ENCODE results near the gene RER1. TPM values are rescaled to one million over a fixed set of nuclear protein-coding genes. Genes with fewer than 3 reads are reported as not detected.

The RER1 gene
- total RNA-seq, 1 experiment from 2014 or later, result 110 TPM

- TF ChIP-seq CTCF (conservative IDR thresholded peaks at IDR 0.05), result no peak
- Histone ChIP-seq H3K14ac (ENCODE audit: insufficient read depth, low read length) (no peak overlapping the region), H2BK12ac (ENCODE audit: insufficient read length, low read depth, low read length) (no peak overlapping the region), H2AK5ac (ENCODE audit: insufficient read length, low read length) (no peak overlapping the region), H3K79me1 (ENCODE audit: insufficient read depth, low read depth, low read length, poor library complexity, severe bottlenecking) (no peaks in the 10 kb centered on the region), H2BK15ac (ENCODE audit: low read depth, low read length) (no peak overlapping the region), H4K20me1 (ENCODE audit: control insufficient read depth, insufficient read depth, insufficient read length) (no peaks in the 10 kb centered on the region), H3K9me3 (ENCODE audit: control insufficient read depth, low read depth, low read length) (no peaks in the 10 kb centered on the region), H3K56ac (ENCODE audit: insufficient read length, low read depth, low read length) (no peak overlapping the region), H3K4me2 (ENCODE audit: insufficient read depth, insufficient read length, low read length) (no peak overlapping the region), H4K91ac (ENCODE audit: insufficient read length, low read depth, low read length) (no peak overlapping the region), H3K79me2 (ENCODE audit: insufficient read depth, low read length) (no peaks in the 10 kb centered on the region), H3K23me2 (ENCODE audit: insufficient read length, low read depth, low read length, poor library complexity, severe bottlenecking) (no peaks in the 10 kb centered on the region), H2BK20ac (ENCODE audit: low read depth, low read length, poor library complexity, severe bottlenecking) (no peak overlapping the region), H2BK5ac (ENCODE audit: insufficient read length, low read length) (no peak overlapping the region), H3K23ac (ENCODE audit: insufficient read length, low read depth, low read length) (no peak overlapping the region), H4K8ac (replicated peaks; ENCODE audit: insufficient read length, low read depth, low read length) (no peak overlapping the region), H3K27ac (ENCODE audit: insufficient read length, low read depth, low read length) (no peak overlapping the region), H4K5ac (ENCODE audit: insufficient read length, low read depth, low read length) (no peak overlapping the region), H3T11ph (ENCODE audit: low read length) (no peak overlapping the region), H2BK120ac (ENCODE audit: low read depth, low read length, poor library complexity, severe bottlenecking) (no peak overlapping the region), H3K27me3 (ENCODE audit: insufficient read depth, low read length) (no peaks in the 10 kb centered on the region), H3K4me1 (ENCODE audit: insufficient read depth, low read length) (no peaks in the 10 kb centered on the region), H2AFZ (ENCODE audit: low read length) (no peak overlapping the region), H3K9ac (ENCODE audit: extremely low read depth, insufficient read length, low read length) (no peak overlapping the region), H3K4ac (ENCODE audit: low read depth, low read length) (no peak overlapping the region), H3K18ac (ENCODE audit: insufficient read length, low read depth, low read length) (no peak overlapping the region)
- Mint-ChIP-seq H3K27ac (peak overlapping the region in 2 of 3 experiments; percentile 36 to 57; a peak in 2 of 7 replicates), H3K27me3 (ENCODE audit: low read depth) (no peaks in the 10 kb centered on the region; the same call in 1 of the 2 replicates), H3K4me1 (no peaks in the 10 kb centered on the region), H3K36me3 (ENCODE audit: insufficient read depth in 1 of 3, low read depth in 3 of 3) (peaks cover 10 to 87% (median 75%) of the 10 kb centered on the region in 3 experiments; a peak in 6 of 7 replicates), H3K4me3 (no peak overlapping the region), H3K9me3 (no peaks in the 10 kb centered on the region)
- no CpG with 5 or more reads among the region's 23 CpGs for WGBS (ENCODE audit: extremely low coverage, insufficient read length, low lambda C conversion rate)
- DNase-seq, result no peak
These were observed 10.8 kb downstream of the RER1 start for GRCh38 chr1:2402420-2402819.
